AG04450 (cell line): ENCODE data around the gene UGT1A6. TPM values are rescaled to one million over a fixed set of nuclear protein-coding genes. Genes with fewer than 3 reads are reported as not detected.
"Not testable (repeated sequence)": the region's sequence is repeated elsewhere in the genome, so short reads cannot be mapped to it uniquely, and the experiment has no call there.

Experiments
- CTCF ChIA-PET: fragments of 300-600, 350-600 bp; formaldehyde crosslinking; extraction: SDS; loops from one replicate; lab custom pipeline; 2022; ENCODE audit warnings: antibody characterized with exemption, inconsistent platforms; lab: Charles Lee
- POLR2A ChIA-PET: fragments of 350-600 bp; formaldehyde crosslinking; extraction: SDS; loops from one replicate; lab custom pipeline; 2021; ENCODE audit warnings: antibody characterized with exemption, inconsistent platforms; lab: Yijun Ruan, JAX
- DNase-seq: peaks from one replicate; pipeline ENCODE4 v3.0.0-alpha.2; 2011; ENCODE audit warnings: low read depth, low spot score
- H3K27ac ChIP-seq: one replicate; pipeline ENCODE4 v1.5.1; 2012; ENCODE audit warnings: low read depth, low read length, control low read depth
- H3K27me3 ChIP-seq: one replicate; pipeline ENCODE4 v1.6.0; 2012; ENCODE audit warnings: low read length; ENCODE audit not compliant: control insufficient read depth, insufficient read depth
- H3K4me3 ChIP-seq: 2 replicates; pipeline ENCODE4 v1.5.1; 2011; ENCODE audit warnings: mild to moderate bottlenecking, low read depth, low read length, control low read depth
- H3K9me3 ChIP-seq: 2 replicates; pipeline ENCODE4 v1.5.1; 2012; ENCODE audit warnings: low read length; ENCODE audit not compliant: control insufficient read depth, insufficient read depth
- polyA plus RNA-seq: library from polyadenylated mRNA; depleted of rRNA; stranded (reverse); fragments of >200 nt; gene quantifications from 2 replicates; pipeline ENCODE4 v1.2.3, GENCODE V29; 2011
- TF ChIP-seq, protein P1 (sequence below): IDR thresholded peaks from 2 replicates; pipeline ENCODE4 v1.5.1; 2011; ENCODE audit warnings: low read depth, low read length, control low read depth, inconsistent platforms

Gene UGT1A6
- polyA plus RNA-seq, 1 experiment: not detected

DNA sequence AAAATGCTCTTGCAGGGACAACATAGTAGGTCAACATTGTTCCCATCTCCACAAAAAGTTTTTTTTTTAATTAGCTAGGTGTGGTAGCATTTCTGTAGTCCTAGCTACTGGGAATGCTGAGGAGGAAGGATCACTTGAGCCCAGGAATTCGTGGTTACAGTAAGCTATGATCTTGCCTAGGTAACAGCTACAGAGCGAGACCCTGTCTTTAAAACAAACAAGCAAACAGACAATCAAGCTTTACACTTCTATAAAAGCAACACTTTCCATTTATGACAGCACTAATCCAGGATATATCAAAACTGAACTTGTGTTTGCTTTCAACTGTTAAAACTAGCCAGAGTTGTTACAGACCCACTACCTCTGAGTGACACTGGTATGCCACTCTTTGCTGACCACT is 48.2 kb downstream of the UGT1A6 start:
- no peak for DNase-seq
- peaks cover 15% of the 10 kb centered on the region for H3K27me3 ChIP-seq
- peaks cover 5% of the 10 kb centered on the region; the same call in 1 of the 2 replicates for H3K9me3 ChIP-seq
- TF ChIP-seq, protein P1, sequence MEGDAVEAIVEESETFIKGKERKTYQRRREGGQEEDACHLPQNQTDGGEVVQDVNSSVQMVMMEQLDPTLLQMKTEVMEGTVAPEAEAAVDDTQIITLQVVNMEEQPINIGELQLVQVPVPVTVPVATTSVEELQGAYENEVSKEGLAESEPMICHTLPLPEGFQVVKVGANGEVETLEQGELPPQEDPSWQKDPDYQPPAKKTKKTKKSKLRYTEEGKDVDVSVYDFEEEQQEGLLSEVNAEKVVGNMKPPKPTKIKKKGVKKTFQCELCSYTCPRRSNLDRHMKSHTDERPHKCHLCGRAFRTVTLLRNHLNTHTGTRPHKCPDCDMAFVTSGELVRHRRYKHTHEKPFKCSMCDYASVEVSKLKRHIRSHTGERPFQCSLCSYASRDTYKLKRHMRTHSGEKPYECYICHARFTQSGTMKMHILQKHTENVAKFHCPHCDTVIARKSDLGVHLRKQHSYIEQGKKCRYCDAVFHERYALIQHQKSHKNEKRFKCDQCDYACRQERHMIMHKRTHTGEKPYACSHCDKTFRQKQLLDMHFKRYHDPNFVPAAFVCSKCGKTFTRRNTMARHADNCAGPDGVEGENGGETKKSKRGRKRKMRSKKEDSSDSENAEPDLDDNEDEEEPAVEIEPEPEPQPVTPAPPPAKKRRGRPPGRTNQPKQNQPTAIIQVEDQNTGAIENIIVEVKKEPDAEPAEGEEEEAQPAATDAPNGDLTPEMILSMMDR: no peak
- H3K4me3 ChIP-seq: no peak overlapping the region
- no peak overlapping the region for H3K27ac ChIP-seq
- ChIA-PET POLR2A (no interaction called here), CTCF (no interaction called here)

DNA sequence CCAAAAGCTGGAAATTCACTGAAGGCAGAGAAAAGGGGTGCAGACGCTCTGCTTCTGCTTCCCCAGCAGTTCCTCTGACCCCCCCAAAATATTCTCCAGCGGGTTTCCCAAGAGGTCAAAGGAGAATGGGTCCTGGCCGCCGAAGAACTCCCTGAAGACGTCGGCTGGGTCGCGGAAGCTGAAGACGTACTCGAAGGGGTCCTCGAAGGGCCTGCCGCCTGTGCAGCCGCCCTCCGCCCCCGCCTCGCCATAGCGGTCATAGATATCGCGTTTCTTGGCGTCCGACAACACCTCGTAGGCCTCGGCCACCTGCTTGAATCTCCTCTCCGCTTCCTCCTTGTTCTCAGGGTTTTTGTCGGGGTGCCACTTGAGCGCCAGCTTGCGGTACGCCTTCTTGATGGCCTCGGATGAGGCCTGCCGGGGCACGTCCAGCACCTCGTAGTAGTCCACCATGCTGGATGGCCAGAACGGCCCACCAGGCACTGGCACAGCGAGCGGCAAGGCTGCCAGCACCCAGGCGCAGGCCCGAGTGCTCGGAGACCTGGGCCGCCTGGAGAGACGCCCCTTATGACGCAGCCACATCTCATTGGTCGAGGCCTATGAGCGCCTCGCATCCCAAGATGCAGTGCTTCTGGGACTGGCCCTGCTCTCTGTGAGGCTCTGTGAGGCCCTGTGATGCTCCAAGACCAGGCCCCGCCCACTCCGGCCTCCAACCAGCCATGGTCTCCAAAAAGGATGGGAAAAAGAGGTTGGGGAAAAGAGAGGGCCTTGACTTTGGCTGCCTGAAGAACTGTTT is 51.0 kb downstream of the UGT1A6 start:
- Histone ChIP-seq H3K4me3 (no peak overlapping the region), H3K9me3 (peaks cover 5% of the 10 kb centered on the region; the same call in 1 of the 2 replicates), H3K27me3 (peaks cover 15% of the 10 kb centered on the region), H3K27ac (no peak overlapping the region)
- TF ChIP-seq, protein P1: no peak
- CTCF ChIA-PET: no interaction called here
- DNase-seq: no peak
- POLR2A ChIA-PET: no interaction called here

DNA sequence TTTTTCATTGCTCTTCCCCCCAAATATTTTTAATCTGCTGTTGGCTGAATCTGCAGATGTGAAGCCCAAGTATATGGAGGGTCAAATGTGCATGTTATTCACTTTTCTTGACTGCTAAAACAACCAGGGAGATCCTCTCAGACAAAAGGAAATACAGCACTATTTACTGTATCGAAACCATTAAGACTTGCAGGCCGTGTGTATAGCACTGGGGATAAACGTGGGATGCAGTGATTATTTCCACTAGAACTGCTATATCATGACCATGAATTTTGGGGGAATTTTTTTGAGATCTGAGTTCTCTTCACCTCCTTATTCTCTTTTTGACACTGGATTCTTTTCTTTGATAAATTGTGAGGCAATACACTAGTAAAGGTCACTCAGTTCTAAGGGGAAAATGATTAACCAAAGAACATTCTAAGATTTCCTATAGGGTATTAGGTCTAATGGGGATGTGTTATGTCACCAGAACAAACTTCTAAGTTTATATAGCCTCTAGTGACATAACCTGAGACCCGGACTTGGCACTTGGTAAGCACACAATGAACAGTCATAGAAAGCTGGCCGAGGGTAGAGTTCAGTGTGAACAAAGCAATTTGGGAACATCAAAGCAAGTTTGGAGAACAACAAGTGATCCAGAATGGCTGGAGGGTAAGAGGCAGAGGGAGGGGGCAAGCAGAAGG is 52.5 kb downstream of the UGT1A6 start:
- no peak for DNase-seq
- Histone ChIP-seq H3K9me3 (peaks cover 5% of the 10 kb centered on the region; the same call in 1 of the 2 replicates), H3K27ac (no peak overlapping the region), H3K27me3 (peaks cover 15% of the 10 kb centered on the region), H3K4me3 (no peak overlapping the region)
- POLR2A ChIA-PET: no interaction called here
- CTCF ChIA-PET: no interaction called here
- TF ChIP-seq, protein P1: no peak

DNA sequence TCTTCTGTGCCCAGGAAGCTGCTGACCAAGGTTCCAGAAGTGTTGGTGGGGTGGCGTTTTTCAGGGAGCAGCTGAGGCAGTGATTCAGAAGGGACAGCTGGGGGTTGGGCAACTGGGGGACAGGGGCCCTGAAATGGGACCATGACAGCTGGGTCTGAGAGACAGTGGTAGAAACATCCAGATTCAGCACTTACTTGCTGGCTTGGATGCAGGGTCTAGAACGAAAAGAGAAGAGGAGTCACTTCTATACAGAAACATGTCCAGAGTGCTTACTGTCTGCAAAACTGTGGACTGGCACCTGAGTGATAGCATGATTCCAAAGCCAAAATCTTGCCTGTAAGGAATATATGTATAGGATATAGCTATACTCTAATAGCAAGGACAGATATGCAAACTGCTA is 53.1 kb downstream of the UGT1A6 start:
- H3K4me3 ChIP-seq, CTCF ChIA-PET, H3K27ac ChIP-seq, POLR2A ChIA-PET, H3K9me3 ChIP-seq, DNase-seq: not testable (repeated sequence)
- peaks cover 12% of the 10 kb centered on the region for H3K27me3 ChIP-seq

DNA sequence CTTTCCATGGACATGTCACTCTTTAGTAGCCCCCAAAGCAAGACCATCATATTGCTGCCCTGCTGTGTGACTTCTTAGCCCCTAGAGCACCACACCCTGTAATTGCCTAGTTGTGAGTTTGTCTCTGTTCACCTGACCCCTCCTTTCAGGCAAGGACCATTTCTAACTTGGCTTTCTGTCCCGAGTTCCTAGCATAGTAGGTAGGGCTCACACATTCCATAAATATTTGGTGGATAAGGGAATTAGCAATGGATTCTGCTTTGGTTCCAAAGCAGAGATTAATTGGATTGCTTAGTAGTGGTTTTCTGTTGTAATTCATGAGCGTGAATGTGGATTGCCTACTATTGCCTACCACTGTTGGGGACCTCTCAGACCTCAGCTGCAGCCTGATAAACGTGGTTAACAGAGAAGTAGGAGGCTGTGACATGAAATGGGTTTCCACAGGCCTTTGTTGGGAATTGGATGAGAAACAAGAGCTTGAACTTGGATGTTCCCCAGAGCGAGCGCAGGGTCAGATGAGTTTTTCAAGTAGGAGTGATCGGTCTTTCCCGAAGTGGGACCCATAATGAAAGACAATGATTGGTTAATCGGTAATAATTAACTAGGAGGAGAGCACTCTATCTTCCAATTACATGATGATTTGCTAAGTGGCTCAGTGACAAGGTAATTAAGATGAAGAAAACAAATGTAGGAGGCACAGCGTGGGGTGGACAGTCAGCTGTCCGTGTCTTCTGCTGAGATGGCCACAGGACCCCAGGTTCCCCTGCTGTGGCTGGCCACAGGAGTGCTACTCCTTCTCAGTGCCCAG is 54.0 kb downstream of the UGT1A6 start:
- TF ChIP-seq, protein P1: no peak
- POLR2A ChIA-PET: no interaction called here
- CTCF ChIA-PET: no interaction called here
- no peak for DNase-seq
- H3K27me3 ChIP-seq: peaks cover 5% of the 10 kb centered on the region
- no peak overlapping the region for H3K27ac ChIP-seq
- H3K4me3 ChIP-seq: no peak overlapping the region
- peaks cover 12% of the 10 kb centered on the region for H3K9me3 ChIP-seq
